C4-2B (cell line): ENCODE measurements around the gene NHLH1.

ENCODE experiments used
- H3K27ac ChIP-seq: fragments of 450-650 bp; 2 replicates; pipeline ENCODE4 v1.5.1; 2017
- CTCF ChIP-seq: fragments of 450-650 bp; conservative IDR thresholded peaks from 2 replicates; pipeline ENCODE4 v1.5.1; 2017; ENCODE audit warnings: mild to moderate bottlenecking
- ZFX ChIP-seq: fragments of 450-650 bp; IDR thresholded peaks from 2 replicates; pipeline ENCODE4 v1.6.1; 2017

NHLH1 gene

GRCh38 chr1:160346463-160346862 is 20.4 kb upstream of the NHLH1 start:
- no peak overlapping the region for H3K27ac ChIP-seq
- TF ChIP-seq CTCF (no peak), ZFX (no peak)

GRCh38 chr1:160346958-160347357 is 19.9 kb upstream of the NHLH1 start:
- TF ChIP-seq CTCF = no peak
- TF ChIP-seq ZFX = no peak
- no peak overlapping the region for H3K27ac ChIP-seq

GRCh38 chr1:160351629-160352028 is 15.2 kb upstream of the NHLH1 start:
- TF ChIP-seq ZFX = no peak
- TF ChIP-seq CTCF = no peak
- no peak overlapping the region for H3K27ac ChIP-seq

DNA sequence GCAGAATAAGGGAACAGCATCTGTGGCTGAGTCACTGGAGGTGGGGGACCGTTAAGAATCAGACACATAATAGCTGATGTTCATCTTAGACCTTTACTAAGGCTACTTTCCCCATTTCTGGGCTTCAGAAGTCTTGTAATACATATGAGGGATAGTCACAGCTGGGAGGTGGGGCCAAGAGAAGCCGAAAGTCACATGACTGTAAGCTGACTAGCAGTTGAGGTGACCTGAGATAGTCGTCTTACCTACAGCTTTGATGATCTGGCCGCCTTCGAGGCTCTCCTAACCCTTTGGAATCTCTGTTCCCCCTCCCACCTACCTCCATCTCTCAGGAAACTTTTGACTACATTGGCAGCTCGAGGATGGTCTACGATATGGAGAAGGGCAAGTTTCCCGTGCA is 14.3 kb upstream of the NHLH1 start:
- H3K27ac ChIP-seq = no peak overlapping the region

GRCh38 chr1:160353223-160353622 is 13.6 kb upstream of the NHLH1 start:
- TF ChIP-seq CTCF (no peak), ZFX (no peak)
- no peak overlapping the region for H3K27ac ChIP-seq

More for the DNA sequence above, 14.3 kb upstream of the NHLH1 start:
- TF ChIP-seq CTCF = no peak
- no peak for TF ChIP-seq ZFX

DNA sequence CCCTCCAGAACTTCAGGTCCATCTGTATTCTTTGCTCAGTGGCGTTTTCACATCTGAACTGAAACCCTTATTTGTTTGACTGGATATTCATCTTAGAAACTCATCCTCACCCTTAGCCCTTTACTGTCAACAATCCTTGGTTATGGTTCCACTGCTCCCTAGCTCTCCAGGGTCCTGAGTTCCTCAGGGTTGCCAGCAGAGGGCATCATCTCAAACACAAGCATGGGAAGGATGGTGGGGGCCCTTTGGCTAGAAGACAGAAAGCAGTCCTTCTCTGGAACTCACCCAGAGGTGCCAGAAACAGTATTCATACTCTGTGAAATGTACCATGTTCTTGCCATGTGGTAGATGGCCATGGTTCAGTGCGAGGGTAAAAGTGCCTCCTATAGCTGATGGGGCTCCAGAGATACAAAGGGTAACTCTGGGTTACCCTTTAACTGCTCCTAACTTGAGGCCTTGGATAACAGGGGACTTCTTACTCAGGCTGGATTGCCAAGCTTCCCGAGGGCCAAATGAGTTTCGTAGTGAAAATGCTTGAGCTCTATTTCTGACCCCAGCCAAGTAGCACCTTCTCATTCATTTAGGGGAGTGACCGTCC is 12.4 kb upstream of the NHLH1 start:
- no peak overlapping the region for H3K27ac ChIP-seq
- TF ChIP-seq CTCF (peak; percentile 60), ZFX (no peak)

GRCh38 chr1:160357286-160358002 is 9.4 kb upstream of the NHLH1 start:
- TF ChIP-seq CTCF (no peak), ZFX (no peak)
- H3K27ac ChIP-seq = no peak overlapping the region
